K562 (cell line): ENCODE measurements around the gene OR14A16. TPM values are rescaled to one million over a fixed set of nuclear protein-coding genes. Genes with fewer than 3 reads are reported as not detected.
A peak's percentile ranks its signal among the peaks of the same experiment; 100 is the strongest.

Experiments used
- CREB1 ChIP-seq, 2 experiments: sonication (generic) in 1 of 2; formaldehyde crosslinking in 1 of 2; IDR thresholded peaks; 2 replicates each; pipeline versions ENCODE4 v1.6.1 to v1.8.0; 2012 to 2022; ENCODE audit warnings: inconsistent platforms in 1 of 2, mild to moderate bottlenecking in 1 of 2, missing genetic modification reagents in 1 of 2, moderate library complexity in 1 of 2
- CREBBP ChIP-seq: IDR thresholded peaks from one replicate; pipeline ENCODE4 v1.6.1; 2012; ENCODE audit warnings: low read depth, mild to moderate bottlenecking, control low read depth, inconsistent platforms, low read length
- CUX1 ChIP-seq: fragments of 200-800 bp; sonication (Bioruptor generic); IDR thresholded peaks from 2 replicates; pipeline ENCODE4 v1.6.1; 2016; ENCODE audit warnings: missing genetic modification characterization, missing compliant biosample characterization
- ELF4 ChIP-seq: fragments of 450-650 bp; formaldehyde crosslinking; IDR thresholded peaks from 2 replicates; pipeline ENCODE4 v1.4.0; 2022; ENCODE audit warnings: missing genetic modification characterization
- KDM5B ChIP-seq: fragments of 200-600 bp; sonication (generic); IDR thresholded peaks from 2 replicates; pipeline ENCODE4 v1.6.1; 2012; ENCODE audit warnings: low read depth, mild to moderate bottlenecking, moderate library complexity, low read length, control low read depth, inconsistent platforms; ENCODE audit not compliant: insufficient replicate concordance
- MGA ChIP-seq: fragments of 450-650 bp; IDR thresholded peaks from 2 replicates; pipeline ENCODE4 v1.6.1; 2016; ENCODE audit warnings: mild to moderate bottlenecking, moderate library complexity
- RFX5 ChIP-seq: IDR thresholded peaks from 2 replicates; pipeline ENCODE4 v1.6.1; 2011; ENCODE audit warnings: low read depth, mild to moderate bottlenecking, improper control_type of control experiment, low read length
- ZNF551 ChIP-seq: fragments of 250-450 bp; sonication (Bioruptor Pico); IDR thresholded peaks from 2 replicates; pipeline ENCODE4 v1.5.0; 2021; ENCODE audit warnings: mild to moderate bottlenecking, moderate library complexity
- ZZZ3 ChIP-seq: fragments of 450-650 bp; IDR thresholded peaks from 2 replicates; pipeline ENCODE4 v1.6.1; 2016; ENCODE audit warnings: antibody characterized with exemption, mild to moderate bottlenecking, moderate library complexity
- polyA plus RNA-seq, 8 experiments: library from polyadenylated mRNA; depleted of rRNA in 4 of 8; stranded (reverse) in 5 of 8; unstranded in 3 of 8; fragments of >200 nt; fragmentation: Nextera tagmentation in 2 of 8; fragmentation: Illumina TruSeq in 1 of 8; extraction: Ambion mirVana in 2 of 8; extraction: Trizol in 1 of 8; gene quantifications; 2 replicates each; pipeline versions ENCODE4 v1.2.1 to v1.2.3, GENCODE V29; 2011 to 2014; ENCODE audit warnings: inconsistent platforms in 1 of 8, missing spikeins in 1 of 8
- total RNA-seq, 7 experiments: library from RNA; depleted of rRNA in 6 of 7; stranded (reverse); fragments of >200 nt in 6 of 7; fragmentation: Illumina TruSeq in 2 of 7; extraction: Trizol in 2 of 7; gene quantifications; 2 replicates each; pipeline versions ENCODE4 v1.2.1 to v1.2.3, GENCODE V29; 2011 to 2021; ENCODE audit warnings: low replicate concordance in 1 of 7

OR14A16 gene
- total and polyA plus RNA-seq, 9 of the 15 experiments (the other 6 are each of a cell fraction or from before 2014, with no cell fraction given): not detected

- TF ChIP-seq MGA (no peak), CREB1 (IDR thresholded peaks at IDR 0.05) (peak; percentile 55; the same call in 1 of the 2 replicates), CREB1 (CRISPR knock-in tag; IDR thresholded peaks at IDR 0.05) (peak; percentile 49; the same call in 1 of the 2 replicates), CREBBP (no peak), ELF4 (CRISPR knock-in tag) (no peak), RFX5 (0 out of 2 replicates have a peak, but pooled peaks have one; percentile 10), ZZZ3 (no peak), CUX1 (CRISPR knock-in tag) (no peak), KDM5B (peak; percentile 84), ZNF551 (no peak)
These were observed 33.4 kb upstream of the OR14A16 start, which contains the start of gene TRIM58 (continued) for GRCh38 chr1:247857069-247857984.
